ENCODE results near the gene WDR59. TPM values are rescaled to one million over a fixed set of nuclear protein-coding genes. Genes with fewer than 3 reads are reported as not detected.

WDR59 gene
- total RNA-seq, 2 experiments from 2014 or later = 63.5 to 65.7 TPM

- Mint-ChIP-seq H3K4me3 (no peak overlapping the region), H3K27ac (no peak overlapping the region), H3K9me3 (no peaks in the 10 kb centered on the region), H3K27me3 (no peaks in the 10 kb centered on the region), H3K4me1 (ENCODE audit: low read depth) (peaks cover 5% of the 10 kb centered on the region), H3K36me3 (peaks cover 7% of the 10 kb centered on the region)
- intact Hi-C loops (cut with micrococcal nuclease) = no loop called here
- ChIA-PET CTCF (no interaction called here), POLR2A (no interaction called here)
- no peak for DNase-seq
Measured at GRCh38 chr16:74973304-74973703, 11.6 kb downstream of the WDR59 start.

GRCh38 chr16:74954763-74955162 lies 30.2 kb downstream of the WDR59 start:
- Mint-ChIP-seq H3K4me3 (no peak overlapping the region), H3K36me3 (peaks cover 36% of the 10 kb centered on the region), H3K27me3 (no peaks in the 10 kb centered on the region), H3K27ac (no peak overlapping the region), H3K9me3 (no peaks in the 10 kb centered on the region), H3K4me1 (ENCODE audit: low read depth) (peaks cover 3% of the 10 kb centered on the region)
- no peak for DNase-seq
- POLR2A ChIA-PET = no interaction called here
- intact Hi-C loops (cut with micrococcal nuclease) = loop anchor here (10.0 kb wide), 1 partner anchor 220 kb away; no protein-coding TSS in a partner anchor
- CTCF ChIA-PET = no interaction called here

DNA sequence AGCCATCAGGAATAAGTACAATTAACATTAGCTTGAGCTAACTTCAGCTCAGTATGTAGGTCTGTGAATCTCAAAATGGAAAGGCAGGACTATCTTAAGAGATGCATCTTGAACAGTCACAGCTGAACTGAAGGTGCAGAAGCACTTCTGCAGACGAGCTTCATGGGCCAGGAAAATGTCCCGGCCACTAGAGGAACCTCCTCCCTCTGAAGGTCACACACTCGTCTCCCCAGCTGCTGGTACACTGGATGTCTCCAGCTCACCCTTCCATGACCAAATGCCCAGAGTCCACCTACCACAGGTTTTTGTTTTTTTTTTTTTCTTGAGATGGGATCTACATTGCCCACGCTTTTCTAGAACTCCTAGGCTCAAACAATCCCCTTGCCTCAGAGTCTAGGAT lies 33.2 kb downstream of the WDR59 start:
- Mint-ChIP-seq H3K9me3 (no peaks in the 10 kb centered on the region), H3K4me1 (ENCODE audit: low read depth) (no peaks in the 10 kb centered on the region), H3K4me3 (no peak overlapping the region), H3K36me3 (peaks cover 39% of the 10 kb centered on the region), H3K27me3 (no peaks in the 10 kb centered on the region), H3K27ac (no peak overlapping the region)
- POLR2A ChIA-PET = no interaction called here
- DNase-seq = no peak
- CTCF ChIA-PET = interaction anchor here (1.4 to 1.5 kb wide), 2 partner anchors 157 to 159 kb away, joined by 3 to 4 read pairs; no protein-coding TSS in a partner anchor
- intact Hi-C loops (cut with micrococcal nuclease) = loop anchor here (10.0 kb wide), 1 partner anchor 217 kb away; no protein-coding TSS in a partner anchor

DNA sequence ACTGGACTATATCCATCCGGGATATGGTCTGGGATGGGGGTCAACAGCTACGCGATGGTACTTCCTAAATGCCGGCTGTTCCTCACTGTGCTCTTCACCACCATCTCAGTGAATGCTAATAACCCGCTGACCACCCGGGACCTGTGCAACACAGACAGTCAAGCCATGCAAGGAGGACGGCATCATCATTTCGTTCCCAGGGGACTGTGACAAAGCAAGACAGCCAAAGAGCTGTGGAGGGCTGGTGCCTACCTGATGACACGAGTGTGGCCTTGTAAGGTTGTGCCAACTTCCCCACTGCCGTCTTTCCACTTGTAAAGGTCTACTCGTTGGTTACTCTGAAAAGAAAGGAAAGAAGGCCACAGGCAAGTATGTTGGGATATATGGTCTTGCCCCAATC lies 33.7 kb downstream of the WDR59 start:
- no peaks in the 10 kb centered on the region for H3K4me1 Mint-ChIP-seq (ENCODE audit: low read depth)
- ChIA-PET CTCF (interaction anchor here (1.4 kb wide), 1 partner anchor 158 kb away, joined by 3 read pairs; no protein-coding TSS in a partner anchor), POLR2A (no interaction called here)
- no peak overlapping the region for H3K4me3 Mint-ChIP-seq
- H3K36me3 Mint-ChIP-seq = peaks cover 41% of the 10 kb centered on the region
- no peaks in the 10 kb centered on the region for H3K27me3 Mint-ChIP-seq
- intact Hi-C loops (cut with micrococcal nuclease) = loop anchor here (10.0 kb wide), 1 partner anchor 216 kb away; no protein-coding TSS in a partner anchor
- no peaks in the 10 kb centered on the region for H3K9me3 Mint-ChIP-seq
- H3K27ac Mint-ChIP-seq = no peak overlapping the region
- DNase-seq = no peak

DNA sequence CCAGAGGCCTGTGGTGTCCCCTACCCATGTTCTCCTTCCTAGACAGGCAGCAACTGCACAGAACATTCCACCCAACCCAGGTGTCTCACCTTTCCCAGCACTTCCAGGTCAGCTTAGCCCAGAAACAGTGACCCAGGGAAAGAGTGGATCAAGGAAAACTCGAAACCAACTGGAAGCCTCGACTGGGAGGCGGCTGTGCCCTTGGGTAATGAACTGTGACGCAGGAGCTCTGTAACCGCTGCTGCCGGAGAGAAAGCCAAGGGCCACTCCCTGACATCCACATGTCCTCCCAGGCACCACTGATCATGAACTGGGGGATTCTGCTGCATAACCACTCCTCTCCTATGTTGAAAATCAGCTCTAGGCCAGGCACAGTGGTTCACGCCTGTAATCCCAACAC lies 34.4 kb downstream of the WDR59 start:
- DNase-seq = no peak
- intact Hi-C loops (cut with micrococcal nuclease) = loop anchor here (10.0 kb wide), 1 partner anchor 216 kb away; no protein-coding TSS in a partner anchor
- H3K9me3 Mint-ChIP-seq = no peaks in the 10 kb centered on the region
- peaks cover 40% of the 10 kb centered on the region for H3K36me3 Mint-ChIP-seq
- H3K4me1 Mint-ChIP-seq (ENCODE audit: low read depth) = no peaks in the 10 kb centered on the region
- ChIA-PET POLR2A (no interaction called here), CTCF (no interaction called here)
- H3K4me3 Mint-ChIP-seq = no peak overlapping the region
- H3K27me3 Mint-ChIP-seq = no peaks in the 10 kb centered on the region
- H3K27ac Mint-ChIP-seq = no peak overlapping the region

DNA sequence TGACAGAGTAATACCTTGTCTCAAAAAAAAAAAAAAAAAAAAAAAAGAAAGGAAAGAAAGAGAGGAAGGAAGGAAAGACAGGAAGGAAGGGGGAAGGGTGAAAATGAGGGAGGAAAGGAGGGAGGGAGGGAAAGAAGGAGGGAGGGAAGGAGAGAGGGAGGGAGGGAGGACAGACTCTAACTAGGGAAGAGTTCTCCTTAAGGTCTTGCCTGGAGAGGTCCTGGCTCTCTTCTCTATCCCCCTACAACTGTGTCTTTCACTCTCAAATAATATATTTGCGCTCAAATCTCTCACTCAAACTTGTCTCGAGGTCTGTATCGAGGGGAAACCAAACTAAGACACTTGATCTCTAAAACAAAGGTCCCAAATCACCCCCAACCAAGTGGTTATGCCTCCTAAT lies 35.6 kb downstream of the WDR59 start:
- Mint-ChIP-seq H3K9me3 (no peaks in the 10 kb centered on the region), H3K4me1 (ENCODE audit: low read depth) (no peaks in the 10 kb centered on the region), H3K27ac (no peak overlapping the region), H3K36me3 (peaks cover 31% of the 10 kb centered on the region), H3K4me3 (no peak overlapping the region), H3K27me3 (no peaks in the 10 kb centered on the region)
- no peak for DNase-seq
- intact Hi-C loops (cut with micrococcal nuclease) = no loop called here
- POLR2A ChIA-PET = no interaction called here
- CTCF ChIA-PET = no interaction called here

- intact Hi-C loops (cut with micrococcal nuclease) = no loop called here
- Mint-ChIP-seq H3K4me1 (ENCODE audit: low read depth) (no peaks in the 10 kb centered on the region), H3K27ac (no peak overlapping the region), H3K4me3 (no peak overlapping the region), H3K9me3 (no peaks in the 10 kb centered on the region), H3K36me3 (peaks cover 27% of the 10 kb centered on the region), H3K27me3 (no peaks in the 10 kb centered on the region)
- POLR2A ChIA-PET = no interaction called here
- no peak for DNase-seq
- CTCF ChIA-PET = no interaction called here
Measured at GRCh38 chr16:74944466-74944865, 40.5 kb downstream of the WDR59 start.

DNA sequence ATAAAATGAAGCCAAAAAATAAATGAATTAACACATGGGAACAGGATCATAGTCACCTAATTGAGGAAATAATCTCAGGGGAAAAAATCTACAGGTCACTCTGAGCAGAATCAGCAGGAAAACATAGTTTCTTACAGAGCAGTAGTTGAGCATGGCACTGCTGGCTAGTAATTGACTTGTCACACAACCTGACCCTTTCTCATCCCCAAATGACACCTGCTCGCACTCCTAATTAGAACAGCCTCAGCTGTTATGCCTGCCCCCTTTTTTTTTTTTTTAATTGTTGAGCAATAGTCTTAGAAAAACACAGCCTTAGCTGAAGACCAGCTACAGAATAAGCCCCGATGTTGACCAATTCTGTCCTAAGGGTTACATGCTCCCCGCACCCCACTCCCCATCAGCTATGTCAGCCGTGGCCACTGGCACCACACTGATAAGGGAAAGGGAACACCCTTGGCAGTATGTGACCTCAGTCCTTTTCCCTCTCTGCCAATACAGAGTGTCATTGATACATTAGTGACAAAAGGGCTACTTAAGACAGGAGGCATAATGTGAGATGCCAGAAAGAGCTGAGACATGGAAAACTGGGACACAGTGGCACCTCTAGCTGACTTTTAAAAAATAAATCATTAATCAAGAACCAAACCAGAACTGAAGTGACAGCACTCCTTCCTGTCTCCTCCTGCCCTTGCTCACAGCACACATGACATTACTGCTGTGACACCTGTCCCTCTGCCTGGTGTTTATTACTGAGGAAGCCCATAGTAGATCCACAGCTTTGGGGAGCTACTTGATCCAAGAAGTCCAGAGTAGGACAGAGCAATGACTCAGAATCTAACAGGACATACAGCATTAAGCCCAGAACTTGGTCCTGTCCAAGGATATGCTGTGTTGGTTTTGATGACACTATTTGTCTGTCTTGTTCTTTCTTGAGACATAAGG lies 41.7 kb downstream of the WDR59 start:
- no peak overlapping the region for H3K4me3 Mint-ChIP-seq
- peaks cover 28% of the 10 kb centered on the region for H3K36me3 Mint-ChIP-seq
- intact Hi-C loops (cut with micrococcal nuclease) = no loop called here
- no peaks in the 10 kb centered on the region for H3K9me3 Mint-ChIP-seq
- H3K4me1 Mint-ChIP-seq (ENCODE audit: low read depth) = no peaks in the 10 kb centered on the region
- H3K27me3 Mint-ChIP-seq = no peaks in the 10 kb centered on the region
- ChIA-PET CTCF (no interaction called here), POLR2A (no interaction called here)
- no peak for DNase-seq
- H3K27ac Mint-ChIP-seq = no peak overlapping the region

GRCh38 chr16:74942566-74942965 lies 42.4 kb downstream of the WDR59 start:
- no peak for DNase-seq
- H3K27me3 Mint-ChIP-seq = no peaks in the 10 kb centered on the region
- no peaks in the 10 kb centered on the region for H3K9me3 Mint-ChIP-seq
- ChIA-PET POLR2A (no interaction called here), CTCF (no interaction called here)
- peaks cover 31% of the 10 kb centered on the region for H3K36me3 Mint-ChIP-seq
- H3K4me3 Mint-ChIP-seq = no peak overlapping the region
- H3K27ac Mint-ChIP-seq = no peak overlapping the region
- intact Hi-C loops (cut with micrococcal nuclease) = no loop called here
- no peaks in the 10 kb centered on the region for H3K4me1 Mint-ChIP-seq (ENCODE audit: low read depth)

- no peak for DNase-seq
- CTCF ChIA-PET = no interaction called here
- no peak overlapping the region for H3K27ac Mint-ChIP-seq
- intact Hi-C loops (cut with micrococcal nuclease) = loop anchor here (5.0 kb wide), 1 partner anchor 73 kb away; no protein-coding TSS in a partner anchor
- H3K4me1 Mint-ChIP-seq (ENCODE audit: low read depth) = peaks cover 8% of the 10 kb centered on the region
- H3K9me3 Mint-ChIP-seq = no peaks in the 10 kb centered on the region
- H3K4me3 Mint-ChIP-seq = no peak overlapping the region
- POLR2A ChIA-PET = no interaction called here
- no peaks in the 10 kb centered on the region for H3K27me3 Mint-ChIP-seq
- peaks cover 32% of the 10 kb centered on the region for H3K36me3 Mint-ChIP-seq
Measured at GRCh38 chr16:74939688-74940087, 45.2 kb downstream of the WDR59 start.

DNA sequence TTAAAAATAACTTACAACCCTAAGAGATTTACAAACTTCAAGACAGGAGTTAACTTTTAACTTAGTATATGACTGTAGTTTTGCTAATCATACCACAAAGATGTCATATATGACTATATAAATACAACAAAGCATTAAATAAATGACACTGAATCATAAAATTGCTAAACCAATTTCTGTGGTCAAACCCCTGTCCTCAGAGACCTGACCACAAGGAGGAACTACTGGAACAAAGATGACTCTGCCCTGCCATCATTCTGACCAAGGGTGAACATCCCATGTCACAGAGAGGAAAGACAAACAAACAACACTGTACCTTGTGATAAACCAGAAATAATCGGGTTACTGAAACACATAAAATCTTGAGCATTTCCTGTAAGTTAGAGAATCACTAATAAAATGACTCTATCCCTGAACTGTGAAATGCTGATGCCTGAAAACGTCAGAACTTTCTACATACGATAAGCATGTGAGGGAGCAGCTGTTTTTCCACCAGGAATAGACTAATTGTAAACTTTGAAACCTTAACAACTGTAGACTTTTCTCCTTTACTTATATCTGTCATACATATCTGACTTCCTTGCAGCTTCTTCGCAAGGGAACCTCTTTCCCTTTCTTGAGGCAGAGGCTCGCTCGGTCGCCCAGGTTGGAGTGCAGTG lies 47.9 kb downstream of the WDR59 start:
- no peaks in the 10 kb centered on the region for H3K9me3 Mint-ChIP-seq
- H3K4me3 Mint-ChIP-seq = no peak overlapping the region
- peaks cover 8% of the 10 kb centered on the region for H3K4me1 Mint-ChIP-seq (ENCODE audit: low read depth)
- peak; percentile 49 for DNase-seq
- CTCF ChIA-PET = no interaction called here
- intact Hi-C loops (cut with micrococcal nuclease) = loop anchor here (5.0 kb wide), 1 partner anchor 75 kb away; no protein-coding TSS in a partner anchor
- H3K27me3 Mint-ChIP-seq = no peaks in the 10 kb centered on the region
- POLR2A ChIA-PET = no interaction called here
- peaks cover 26% of the 10 kb centered on the region for H3K36me3 Mint-ChIP-seq
- peak overlapping the region; percentile 49 for H3K27ac Mint-ChIP-seq

DNA sequence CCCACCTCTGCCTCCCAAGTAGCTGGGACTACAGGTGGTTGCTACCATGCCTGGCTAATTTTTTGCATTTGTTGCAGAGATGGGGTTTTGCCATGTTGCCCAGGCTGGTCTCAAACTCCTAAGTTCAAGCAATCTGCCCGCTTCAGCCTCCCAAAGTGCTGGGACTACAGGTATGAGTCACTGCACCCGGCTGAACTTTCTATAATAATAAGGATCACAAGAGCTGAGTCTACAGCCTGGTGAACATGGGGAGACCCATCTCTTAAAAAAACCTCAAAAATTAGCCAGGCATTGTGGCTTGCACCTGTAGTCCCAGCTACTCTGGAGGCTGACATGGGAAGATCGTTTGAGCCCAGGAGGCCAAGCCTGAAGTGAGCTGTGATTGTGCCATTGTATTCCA lies 53.5 kb downstream of the WDR59 start:
- intact Hi-C loops (cut with micrococcal nuclease) = no loop called here
- peaks cover 19% of the 10 kb centered on the region for H3K36me3 Mint-ChIP-seq

More for the DNA sequence above, 53.5 kb downstream of the WDR59 start:
- H3K27ac Mint-ChIP-seq = no peak overlapping the region
- CTCF ChIA-PET = interaction anchor here (1.5 kb wide), 1 partner anchor 180 kb away, joined by 4 read pairs; no protein-coding TSS in a partner anchor
- peaks cover 2% of the 10 kb centered on the region for H3K4me1 Mint-ChIP-seq (ENCODE audit: low read depth)
- POLR2A ChIA-PET = no interaction called here
- no peaks in the 10 kb centered on the region for H3K27me3 Mint-ChIP-seq
- no peak overlapping the region for H3K4me3 Mint-ChIP-seq
- no peak for DNase-seq
- no peaks in the 10 kb centered on the region for H3K9me3 Mint-ChIP-seq

Measured in activated CD4-positive, alpha-beta memory T cell treated with anti-CD3 and anti-CD28 coated beads for 36 hours (primary cell).